Astrocyte (in vitro differentiated cells and primary cell): ENCODE data around the gene ABCC9. TPM values are rescaled to one million over a fixed set of nuclear protein-coding genes. Genes with fewer than 3 reads are reported as not detected.

ENCODE experiments used
- DNase-seq: peaks from one replicate; pipeline ENCODE4 v3.0.0-alpha.2; 2010; ENCODE audit warnings: low read depth
- FAIRE-seq: peaks from 2 replicates; lab custom pipeline; 2011; peaks lifted over from hg19 to GRCh38; lab: Jason Lieb, UNC
- H2AFZ ChIP-seq: 2 replicates; pipeline ENCODE4 v1.6.0; 2012; ENCODE audit warnings: low read depth, low read length, inconsistent platforms
- H3K27ac ChIP-seq: 2 replicates; pipeline ENCODE4 v1.5.1; 2011; ENCODE audit warnings: low read depth, low read length, inconsistent platforms
- H3K27me3 ChIP-seq: 2 replicates; pipeline ENCODE4 v1.6.0; 2011; ENCODE audit warnings: low read length, inconsistent platforms; ENCODE audit not compliant: insufficient read depth
- H3K36me3 ChIP-seq: 2 replicates; pipeline ENCODE4 v1.5.1; 2011; ENCODE audit warnings: low read length, inconsistent platforms; ENCODE audit not compliant: insufficient read depth
- H3K4me1 ChIP-seq: 2 replicates; pipeline ENCODE4 v1.5.1; 2011; ENCODE audit warnings: low read length, inconsistent platforms; ENCODE audit not compliant: insufficient read depth
- H3K4me2 ChIP-seq: 2 replicates; pipeline ENCODE4 v1.6.0; 2012; ENCODE audit warnings: low read length, inconsistent platforms
- H3K4me3 ChIP-seq: 2 replicates; pipeline ENCODE4 v1.5.1; 2011; ENCODE audit warnings: low read depth, mild to moderate bottlenecking, low read length, inconsistent platforms; ENCODE audit not compliant: insufficient read depth
- H3K79me2 ChIP-seq: 2 replicates; pipeline ENCODE4 v1.6.0; 2012; ENCODE audit warnings: mild to moderate bottlenecking, low read length, inconsistent platforms; ENCODE audit not compliant: insufficient read depth
- H3K9ac ChIP-seq: 2 replicates; pipeline ENCODE4 v1.6.0; 2012; ENCODE audit warnings: mild to moderate bottlenecking, low read length, inconsistent platforms
- H3K9me3 ChIP-seq: 2 replicates; pipeline ENCODE4 v1.5.1; 2012; ENCODE audit warnings: low read depth, mild to moderate bottlenecking, low read length, inconsistent platforms; ENCODE audit not compliant: insufficient read depth
- H4K20me1 ChIP-seq: 2 replicates; pipeline ENCODE4 v1.6.0; 2012; ENCODE audit warnings: low read length, inconsistent platforms; ENCODE audit not compliant: insufficient read depth
- H3K27ac Mint-ChIP-seq: one replicate; pipeline ENCODE4 v1.8.0; 2021; ENCODE audit warnings: mild to moderate bottlenecking, mixed read lengths; ENCODE audit not compliant: unreplicated experiment
- H3K27me3 Mint-ChIP-seq: one replicate; pipeline ENCODE4 v1.8.0; 2021; ENCODE audit warnings: low read depth, mixed read lengths; ENCODE audit not compliant: unreplicated experiment
- H3K36me3 Mint-ChIP-seq: one replicate; pipeline ENCODE4 v1.8.0; 2021; ENCODE audit warnings: low read depth, mixed read lengths; ENCODE audit not compliant: unreplicated experiment
- H3K4me1 Mint-ChIP-seq: one replicate; pipeline ENCODE4 v1.8.0; 2021; ENCODE audit warnings: low read depth, mixed read lengths; ENCODE audit not compliant: unreplicated experiment
- H3K4me3 Mint-ChIP-seq: one replicate; pipeline ENCODE4 v1.8.0; 2021; ENCODE audit warnings: mild to moderate bottlenecking, moderate library complexity, mixed read lengths; ENCODE audit not compliant: unreplicated experiment
- H3K9me3 Mint-ChIP-seq: one replicate; pipeline ENCODE4 v1.8.0; 2021; ENCODE audit warnings: mild to moderate bottlenecking, mixed read lengths; ENCODE audit not compliant: unreplicated experiment
- EZH2 ChIP-seq: IDR thresholded peaks from 2 replicates; pipeline ENCODE4 v1.6.1; 2012; ENCODE audit warnings: mild to moderate bottlenecking, low read length, inconsistent platforms; ENCODE audit not compliant: insufficient read depth
- total RNA-seq: library from RNA; stranded (reverse); gene quantifications from 2 replicates; pipeline ENCODE4 v1.2.1, GENCODE V29; 2021
- TF ChIP-seq, protein P1 (sequence below): IDR thresholded peaks from 2 replicates; pipeline ENCODE4 v1.5.1; 2011; ENCODE audit warnings: low read depth, mild to moderate bottlenecking, inconsistent platforms, low read length, moderate library complexity; ENCODE audit not compliant: insufficient read depth

The ABCC9 gene
- total RNA-seq, 1 donor from 2014 or later = 0.36 TPM

- Mint-ChIP-seq H3K4me1 (no peaks in the 10 kb centered on the region), H3K27me3 (no peaks in the 10 kb centered on the region), H3K4me3 (no peak overlapping the region), H3K36me3 (no peaks in the 10 kb centered on the region), H3K27ac (no peak overlapping the region), H3K9me3 (peaks cover 2% of the 10 kb centered on the region)
- H3K9ac ChIP-seq = no peak overlapping the region
- TF ChIP-seq EZH2 = no peak
- TF ChIP-seq, protein P1, sequence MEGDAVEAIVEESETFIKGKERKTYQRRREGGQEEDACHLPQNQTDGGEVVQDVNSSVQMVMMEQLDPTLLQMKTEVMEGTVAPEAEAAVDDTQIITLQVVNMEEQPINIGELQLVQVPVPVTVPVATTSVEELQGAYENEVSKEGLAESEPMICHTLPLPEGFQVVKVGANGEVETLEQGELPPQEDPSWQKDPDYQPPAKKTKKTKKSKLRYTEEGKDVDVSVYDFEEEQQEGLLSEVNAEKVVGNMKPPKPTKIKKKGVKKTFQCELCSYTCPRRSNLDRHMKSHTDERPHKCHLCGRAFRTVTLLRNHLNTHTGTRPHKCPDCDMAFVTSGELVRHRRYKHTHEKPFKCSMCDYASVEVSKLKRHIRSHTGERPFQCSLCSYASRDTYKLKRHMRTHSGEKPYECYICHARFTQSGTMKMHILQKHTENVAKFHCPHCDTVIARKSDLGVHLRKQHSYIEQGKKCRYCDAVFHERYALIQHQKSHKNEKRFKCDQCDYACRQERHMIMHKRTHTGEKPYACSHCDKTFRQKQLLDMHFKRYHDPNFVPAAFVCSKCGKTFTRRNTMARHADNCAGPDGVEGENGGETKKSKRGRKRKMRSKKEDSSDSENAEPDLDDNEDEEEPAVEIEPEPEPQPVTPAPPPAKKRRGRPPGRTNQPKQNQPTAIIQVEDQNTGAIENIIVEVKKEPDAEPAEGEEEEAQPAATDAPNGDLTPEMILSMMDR = no peak
- FAIRE-seq = no peak
- no peak overlapping the region for H3K4me2 ChIP-seq
- no peaks in the 10 kb centered on the region for H3K36me3 ChIP-seq
- no peaks in the 10 kb centered on the region for H3K9me3 ChIP-seq
- H3K27me3 ChIP-seq = no peaks in the 10 kb centered on the region
- H3K4me3 ChIP-seq = no peak overlapping the region
- no peaks in the 10 kb centered on the region for H3K79me2 ChIP-seq
- no peak overlapping the region for H2AFZ ChIP-seq
- H3K27ac ChIP-seq = no peak overlapping the region
- no peaks in the 10 kb centered on the region for H3K4me1 ChIP-seq
- H4K20me1 ChIP-seq = no peaks in the 10 kb centered on the region
- no peak for DNase-seq
Measured at GRCh38 chr12:21895651-21896050, 45.6 kb downstream of the ABCC9 start.

- Mint-ChIP-seq H3K36me3 (no peaks in the 10 kb centered on the region), H3K27ac (no peak overlapping the region), H3K4me1 (no peaks in the 10 kb centered on the region), H3K9me3 (peaks cover 2% of the 10 kb centered on the region), H3K27me3 (no peaks in the 10 kb centered on the region), H3K4me3 (no peak overlapping the region)
- Histone ChIP-seq H3K4me1 (no peaks in the 10 kb centered on the region), H3K9me3 (no peaks in the 10 kb centered on the region), H2AFZ (no peak overlapping the region), H3K4me3 (no peak overlapping the region), H3K36me3 (no peaks in the 10 kb centered on the region), H3K9ac (no peak overlapping the region), H3K4me2 (no peak overlapping the region), H3K27me3 (no peaks in the 10 kb centered on the region), H4K20me1 (no peaks in the 10 kb centered on the region), H3K27ac (no peak overlapping the region), H3K79me2 (no peaks in the 10 kb centered on the region)
- no peak for TF ChIP-seq EZH2
- TF ChIP-seq, protein P1 = no peak
- DNase-seq (no peak), FAIRE-seq (no peak)
Measured at GRCh38 chr12:21894792-21895595, 46.2 kb downstream of the ABCC9 start.

DNA sequence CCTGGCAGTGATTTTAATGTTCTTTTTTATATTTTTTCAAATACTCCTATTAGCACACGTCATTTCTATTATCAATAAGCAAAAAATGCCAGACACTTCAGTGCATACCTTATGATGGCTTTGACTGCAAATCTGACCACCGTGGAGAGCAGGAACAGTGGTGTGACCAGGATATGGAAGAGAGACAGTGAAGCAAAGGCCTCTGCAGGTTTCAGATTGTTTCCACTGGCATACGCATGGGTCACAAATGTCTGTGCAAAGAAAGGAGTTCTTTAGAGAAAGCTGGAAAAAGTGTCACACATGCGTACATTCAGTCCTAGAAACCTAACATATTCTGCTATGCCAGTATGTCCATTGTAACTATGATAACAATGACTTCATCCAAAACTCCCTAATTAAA is 47.3 kb downstream of the ABCC9 start:
- Mint-ChIP-seq H3K9me3 (peaks cover under 1% of the 10 kb centered on the region), H3K4me3 (no peak overlapping the region), H3K4me1 (no peaks in the 10 kb centered on the region), H3K27ac (no peak overlapping the region), H3K36me3 (no peaks in the 10 kb centered on the region), H3K27me3 (peaks cover 5% of the 10 kb centered on the region)
- Histone ChIP-seq H3K4me3 (no peak overlapping the region), H3K9ac (no peak overlapping the region), H3K4me1 (no peaks in the 10 kb centered on the region), H3K27me3 (no peaks in the 10 kb centered on the region), H3K9me3 (no peaks in the 10 kb centered on the region), H3K79me2 (no peaks in the 10 kb centered on the region), H3K4me2 (no peak overlapping the region), H4K20me1 (no peaks in the 10 kb centered on the region), H3K36me3 (no peaks in the 10 kb centered on the region), H2AFZ (no peak overlapping the region), H3K27ac (no peak overlapping the region)
- TF ChIP-seq EZH2 = no peak
- TF ChIP-seq, protein P1 = no peak
- DNase-seq (no peak), FAIRE-seq (no peak)
